ENCODE results near the gene CPNE4. TPM values are rescaled to one million over a fixed set of nuclear protein-coding genes. Genes with fewer than 3 reads are reported as not detected.
A peak's percentile ranks its signal among the peaks of the same experiment; 100 is the strongest.

CPNE4 gene
- total RNA-seq, 2 donors from 2014 or later, result 0.17 to 0.65 TPM

DNA sequence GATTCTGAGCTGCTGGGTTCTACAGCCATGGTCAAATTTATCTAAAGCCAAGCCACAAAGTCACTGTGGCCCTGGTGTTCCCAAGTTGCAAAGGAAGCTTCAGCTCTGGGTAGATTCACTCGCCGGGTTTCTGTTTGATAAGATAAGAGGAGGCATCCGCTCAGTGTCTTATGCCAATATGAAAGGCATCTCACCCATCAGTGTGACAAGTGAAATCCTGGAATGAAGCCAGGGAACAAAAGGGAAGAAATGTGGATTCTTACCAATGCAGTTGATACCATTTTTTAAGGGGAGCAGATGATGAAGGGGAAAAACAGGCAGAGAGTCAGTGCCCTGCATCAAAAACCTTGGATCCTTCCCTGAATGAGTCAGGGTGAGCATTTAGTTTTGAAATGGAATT is 2.8 kb upstream of the CPNE4 start:
- no peak overlapping the region for H3K4me3 Mint-ChIP-seq
- peaks cover 39% of the 10 kb centered on the region for H3K27me3 Mint-ChIP-seq (ENCODE audit: low read depth)
- peaks cover 8% of the 10 kb centered on the region for H3K4me1 Mint-ChIP-seq (ENCODE audit: low read depth)
- H3K9me3 Mint-ChIP-seq, result no peaks in the 10 kb centered on the region
- no peak overlapping the region for H3K27ac Mint-ChIP-seq
- ATAC-seq (replicated peaks in 1 of 2), result no peak
- DNase-seq, result no peak
- peaks cover 0 to 4% of the 10 kb centered on the region in 2 donors for H3K36me3 Mint-ChIP-seq (ENCODE audit: insufficient read depth in 2 of 2)

DNA sequence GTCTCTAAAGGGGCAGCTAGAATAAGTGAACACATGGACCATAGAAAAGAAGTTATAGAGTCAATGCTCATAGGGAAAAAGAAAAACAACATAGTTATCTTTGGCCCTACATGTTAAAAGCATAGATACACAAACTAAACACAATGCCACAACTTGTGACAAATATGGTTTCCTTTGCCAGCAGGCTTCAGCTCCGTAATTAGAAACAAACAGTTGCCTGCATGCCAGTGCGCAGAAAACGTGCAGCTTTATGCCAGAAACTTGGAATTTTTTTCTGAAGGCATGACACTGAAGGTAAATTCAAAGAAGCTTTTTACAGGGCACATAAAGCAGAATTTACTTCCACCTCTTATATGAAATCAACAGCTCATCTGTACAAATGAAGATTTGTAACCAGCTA is 2.2 kb upstream of the CPNE4 start:
- no peak for DNase-seq
- H3K4me3 Mint-ChIP-seq, result no peak overlapping the region
- H3K36me3 Mint-ChIP-seq (ENCODE audit: insufficient read depth in 2 of 2), result peaks cover 0 to 4% of the 10 kb centered on the region in 2 donors
- H3K9me3 Mint-ChIP-seq, result no peaks in the 10 kb centered on the region
- no peak for ATAC-seq (replicated peaks in 1 of 2)
- H3K4me1 Mint-ChIP-seq (ENCODE audit: low read depth), result peaks cover 8% of the 10 kb centered on the region
- peaks cover 44% of the 10 kb centered on the region for H3K27me3 Mint-ChIP-seq (ENCODE audit: low read depth)
- no peak overlapping the region for H3K27ac Mint-ChIP-seq

DNA sequence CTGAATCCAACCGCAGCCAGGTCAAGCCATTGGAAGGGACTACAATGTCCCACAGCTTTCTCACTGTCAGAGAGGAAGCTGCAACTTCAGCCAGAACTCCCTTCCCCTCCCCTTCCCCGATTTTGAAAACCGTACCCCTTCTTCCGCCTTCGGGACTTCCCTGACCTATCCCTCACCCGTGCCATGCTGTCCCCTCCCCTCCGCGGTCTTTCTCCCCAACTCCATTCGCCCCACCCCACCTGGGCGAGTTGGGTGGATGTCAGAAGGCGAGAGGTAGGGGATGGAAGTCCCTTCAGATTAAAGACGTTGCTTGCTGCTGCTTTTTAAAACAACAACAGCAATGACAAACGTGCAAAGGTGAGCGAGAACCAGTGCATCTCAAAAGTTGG is 723 bp downstream of the CPNE4 start:
- H3K27ac Mint-ChIP-seq, result no peak overlapping the region
- peaks cover 0 to 4% of the 10 kb centered on the region in 2 donors for H3K36me3 Mint-ChIP-seq (ENCODE audit: insufficient read depth in 2 of 2)
- H3K9me3 Mint-ChIP-seq, result no peaks in the 10 kb centered on the region
- ATAC-seq (replicated peaks in 1 of 2) (no peak), DNase-seq (no peak)
- H3K27me3 Mint-ChIP-seq (ENCODE audit: low read depth), result peaks cover 70% of the 10 kb centered on the region
- H3K4me3 Mint-ChIP-seq, result peak overlapping the region; percentile 60 to 66
- peaks cover 8% of the 10 kb centered on the region for H3K4me1 Mint-ChIP-seq (ENCODE audit: low read depth)

- Mint-ChIP-seq H3K27ac (no peak overlapping the region), H3K36me3 (ENCODE audit: insufficient read depth in 2 of 2) (peaks cover 0 to 4% of the 10 kb centered on the region in 2 donors), H3K27me3 (ENCODE audit: low read depth) (peaks cover 72% of the 10 kb centered on the region), H3K9me3 (no peaks in the 10 kb centered on the region), H3K4me1 (ENCODE audit: low read depth) (peaks cover 8% of the 10 kb centered on the region), H3K4me3 (no peak overlapping the region)
- ATAC-seq (replicated peaks in 1 of 2) (no peak), DNase-seq (no peak)
These were observed 1.3 kb downstream of the CPNE4 start for GRCh38 chr3:132033471-132033870.

GRCh38 chr3:132032959-132033358 is 1.9 kb downstream of the CPNE4 start:
- H3K9me3 Mint-ChIP-seq, result no peaks in the 10 kb centered on the region
- no peak overlapping the region for H3K27ac Mint-ChIP-seq
- DNase-seq, result no peak

GRCh38 chr3:132029182-132029902 is 5.5 kb downstream of the CPNE4 start:
- Mint-ChIP-seq H3K4me1 (ENCODE audit: low read depth) (peaks cover 3% of the 10 kb centered on the region), H3K9me3 (no peaks in the 10 kb centered on the region), H3K27ac (no peak overlapping the region), H3K27me3 (ENCODE audit: low read depth) (peaks cover 68% of the 10 kb centered on the region), H3K4me3 (no peak overlapping the region), H3K36me3 (ENCODE audit: insufficient read depth in 2 of 2) (peaks cover 0 to 3% of the 10 kb centered on the region in 2 donors)
- DNase-seq (peak; percentile 74 to 75), ATAC-seq (replicated peaks in 1 of 2) (peak; percentile 81)

More at GRCh38 chr3:132032959-132033358, 1.9 kb downstream of the CPNE4 start:
- ATAC-seq (replicated peaks in 1 of 2), result no peak
- H3K27me3 Mint-ChIP-seq (ENCODE audit: low read depth), result peaks cover 76% of the 10 kb centered on the region
- no peak overlapping the region for H3K4me3 Mint-ChIP-seq
- H3K4me1 Mint-ChIP-seq (ENCODE audit: low read depth), result peaks cover 8% of the 10 kb centered on the region
- peaks cover 0 to 4% of the 10 kb centered on the region in 2 donors for H3K36me3 Mint-ChIP-seq (ENCODE audit: insufficient read depth in 2 of 2)

DNA sequence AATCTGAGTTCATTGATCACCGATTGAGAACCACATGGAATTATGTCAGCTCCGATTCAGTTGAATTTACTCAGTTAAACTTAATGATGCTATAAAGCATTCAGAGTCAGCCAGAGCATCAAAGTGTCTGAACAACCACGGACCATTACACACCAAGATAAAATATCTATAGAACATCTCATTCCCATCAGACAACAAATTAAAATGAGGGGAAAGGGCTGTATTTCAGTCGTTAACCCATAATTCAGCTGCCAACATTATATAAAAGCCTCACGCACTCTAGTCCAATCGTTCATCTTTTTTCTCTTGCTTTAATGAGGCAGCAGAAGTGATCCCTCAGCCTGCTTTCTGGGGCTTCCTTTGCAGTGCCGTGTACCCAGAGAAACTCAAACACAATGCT is 11.9 kb downstream of the CPNE4 start:
- no peaks in the 10 kb centered on the region for H3K4me1 Mint-ChIP-seq (ENCODE audit: low read depth)
- H3K9me3 Mint-ChIP-seq, result no peaks in the 10 kb centered on the region
- no peak overlapping the region for H3K27ac Mint-ChIP-seq
- H3K27me3 Mint-ChIP-seq (ENCODE audit: low read depth), result peaks cover 14% of the 10 kb centered on the region
- no peak for ATAC-seq (replicated peaks in 1 of 2)
- no peak overlapping the region for H3K4me3 Mint-ChIP-seq
- H3K36me3 Mint-ChIP-seq (ENCODE audit: insufficient read depth in 2 of 2), result no peaks in the 10 kb centered on the region
- DNase-seq, result no peak

DNA sequence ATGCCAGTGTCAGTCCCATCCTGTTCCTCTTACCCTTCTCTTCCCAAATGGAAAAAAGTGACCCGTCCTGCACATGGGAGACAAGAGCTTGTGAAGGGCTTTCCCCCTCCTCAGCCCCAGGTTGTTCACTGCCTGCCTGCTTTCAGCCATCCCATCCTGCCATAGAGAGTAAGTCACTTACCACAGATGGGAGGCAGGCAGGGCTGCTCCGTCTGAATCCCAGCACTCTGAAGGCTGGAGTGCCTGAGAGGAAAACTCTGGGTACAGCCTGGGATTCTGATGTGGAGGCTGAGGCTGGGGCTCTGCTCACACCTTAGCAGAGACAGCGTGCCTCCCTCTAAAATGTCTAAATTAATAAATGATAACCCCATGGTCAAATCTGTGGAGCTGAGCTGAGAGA is 14.8 kb downstream of the CPNE4 start:
- H3K27ac Mint-ChIP-seq, result no peak overlapping the region
- no peaks in the 10 kb centered on the region for H3K9me3 Mint-ChIP-seq
- no peaks in the 10 kb centered on the region for H3K36me3 Mint-ChIP-seq (ENCODE audit: insufficient read depth in 2 of 2)
- no peak overlapping the region for H3K4me3 Mint-ChIP-seq
- H3K27me3 Mint-ChIP-seq (ENCODE audit: low read depth), result peaks cover 21% of the 10 kb centered on the region
- no peak for DNase-seq
- no peak for ATAC-seq (replicated peaks in 1 of 2)
- no peaks in the 10 kb centered on the region for H3K4me1 Mint-ChIP-seq (ENCODE audit: low read depth)

GRCh38 chr3:132017137-132017536 is 17.7 kb downstream of the CPNE4 start:
- DNase-seq (no peak), ATAC-seq (replicated peaks in 1 of 2) (no peak)
- Mint-ChIP-seq H3K27ac (no peak overlapping the region), H3K36me3 (ENCODE audit: insufficient read depth in 2 of 2) (no peaks in the 10 kb centered on the region), H3K4me3 (no peak overlapping the region), H3K9me3 (no peaks in the 10 kb centered on the region), H3K27me3 (ENCODE audit: low read depth) (peaks cover 11% of the 10 kb centered on the region), H3K4me1 (ENCODE audit: low read depth) (no peaks in the 10 kb centered on the region)

DNA sequence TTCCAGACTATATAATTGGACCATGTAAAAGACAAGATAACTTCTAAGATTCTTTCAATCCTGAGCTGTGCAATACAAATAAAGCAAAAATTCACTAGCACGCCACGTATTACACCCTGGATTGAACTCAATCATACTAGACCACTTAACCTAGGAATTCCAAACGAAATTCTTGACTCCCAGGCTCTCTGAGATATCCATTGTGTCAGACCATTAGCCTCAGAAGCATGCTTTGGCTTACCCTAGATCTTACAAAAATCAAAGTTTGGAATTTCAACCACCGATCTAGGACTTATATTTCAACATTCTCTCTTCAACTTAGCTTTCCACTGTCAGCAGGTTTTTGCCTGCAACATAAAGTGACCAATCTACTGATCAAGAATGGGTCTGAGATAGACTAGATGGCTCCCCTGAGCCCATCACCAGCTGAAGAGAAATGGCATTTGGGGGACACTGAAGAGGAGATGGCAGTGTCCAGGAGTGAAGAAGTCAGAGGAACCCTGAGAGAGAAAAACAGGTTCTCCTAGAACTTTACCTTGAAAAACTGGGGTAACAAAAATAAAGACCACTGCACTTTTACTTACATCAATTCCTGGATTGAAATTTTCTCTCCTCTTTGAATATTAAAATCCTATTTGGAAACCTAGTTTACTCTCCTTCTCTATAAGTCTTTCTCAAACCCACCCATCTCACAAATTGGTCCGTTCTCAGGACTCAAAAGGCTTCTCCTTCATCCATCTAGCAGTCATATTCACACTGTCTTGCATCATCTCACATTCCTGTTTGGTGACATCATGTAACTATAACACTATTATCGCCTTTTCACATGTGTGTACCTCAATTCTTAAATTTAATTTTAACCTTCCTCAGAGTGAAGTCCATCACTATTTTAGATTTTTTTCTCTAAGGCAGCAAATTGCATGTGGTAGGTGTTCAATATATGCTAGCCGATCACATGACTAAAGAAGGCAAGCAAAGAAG is 18.5 kb downstream of the CPNE4 start:
- Mint-ChIP-seq H3K4me3 (no peak overlapping the region), H3K4me1 (ENCODE audit: low read depth) (no peaks in the 10 kb centered on the region), H3K9me3 (no peaks in the 10 kb centered on the region), H3K27ac (no peak overlapping the region), H3K27me3 (ENCODE audit: low read depth) (peaks cover 11% of the 10 kb centered on the region), H3K36me3 (ENCODE audit: insufficient read depth in 2 of 2) (no peaks in the 10 kb centered on the region)
- no peak for DNase-seq
- no peak for ATAC-seq (replicated peaks in 1 of 2)

DNA sequence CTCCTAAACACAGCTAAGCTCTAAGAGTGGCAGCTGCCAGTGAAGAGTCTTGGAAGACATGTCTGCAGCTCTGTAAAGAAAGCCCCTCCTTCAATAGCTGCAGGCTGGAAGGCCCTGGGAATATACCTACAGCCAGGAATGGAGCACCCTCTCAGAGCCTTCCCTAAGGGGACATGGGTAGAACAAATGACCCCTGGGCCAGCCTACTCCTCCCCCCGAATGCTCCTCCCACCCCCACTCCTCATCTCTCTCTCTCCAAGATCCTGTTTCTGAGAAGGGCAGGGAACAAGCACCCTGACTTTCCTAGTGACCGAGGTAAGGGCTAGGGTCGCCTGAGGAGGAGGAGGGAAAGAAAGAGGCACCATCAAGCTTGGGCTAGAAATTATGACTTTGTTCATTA is 20.7 kb downstream of the CPNE4 start:
- H3K4me3 Mint-ChIP-seq, result no peak overlapping the region
- peaks cover 11% of the 10 kb centered on the region for H3K27me3 Mint-ChIP-seq (ENCODE audit: low read depth)
- no peak overlapping the region for H3K27ac Mint-ChIP-seq
- H3K9me3 Mint-ChIP-seq, result no peaks in the 10 kb centered on the region
- H3K4me1 Mint-ChIP-seq (ENCODE audit: low read depth), result no peaks in the 10 kb centered on the region
- DNase-seq, result no peak
- no peaks in the 10 kb centered on the region for H3K36me3 Mint-ChIP-seq (ENCODE audit: insufficient read depth in 2 of 2)
- no peak for ATAC-seq (replicated peaks in 1 of 2)

GRCh38 chr3:132009241-132009640 is 25.6 kb downstream of the CPNE4 start:
- Mint-ChIP-seq H3K9me3 (no peaks in the 10 kb centered on the region), H3K4me1 (ENCODE audit: low read depth) (no peaks in the 10 kb centered on the region), H3K27me3 (ENCODE audit: low read depth) (no peaks in the 10 kb centered on the region), H3K4me3 (no peak overlapping the region), H3K36me3 (ENCODE audit: insufficient read depth in 2 of 2) (no peaks in the 10 kb centered on the region), H3K27ac (no peak overlapping the region)
- ATAC-seq (replicated peaks in 1 of 2), result no peak
- no peak for DNase-seq

GRCh38 chr3:132008837-132009236 is 26.0 kb downstream of the CPNE4 start:
- H3K9me3 Mint-ChIP-seq, result no peaks in the 10 kb centered on the region
- H3K27me3 Mint-ChIP-seq (ENCODE audit: low read depth), result no peaks in the 10 kb centered on the region
- no peaks in the 10 kb centered on the region for H3K36me3 Mint-ChIP-seq (ENCODE audit: insufficient read depth in 2 of 2)
- DNase-seq (no peak), ATAC-seq (replicated peaks in 1 of 2) (no peak)
- H3K4me3 Mint-ChIP-seq, result no peak overlapping the region
- H3K27ac Mint-ChIP-seq, result no peak overlapping the region
- no peaks in the 10 kb centered on the region for H3K4me1 Mint-ChIP-seq (ENCODE audit: low read depth)
